Endodermal cell (in vitro differentiated cells): ENCODE results near the gene LNX1. TPM values are rescaled to one million over a fixed set of nuclear protein-coding genes. Genes with fewer than 3 reads are reported as not detected.

Source experiments
- DNase-seq: peaks from one replicate; pipeline ENCODE4 v3.0.0-alpha.2; 2017
- H3K27ac ChIP-seq: 2 replicates; pipeline ENCODE4 v1.5.1; 2013; ENCODE audit warnings: mild to moderate bottlenecking, low read depth, low read length, moderate library complexity
- H3K27me3 ChIP-seq: 2 replicates; pipeline ENCODE4 v1.6.1; 2013; ENCODE audit warnings: mild to moderate bottlenecking, low read length, moderate library complexity; ENCODE audit not compliant: insufficient read depth, control insufficient read depth, poor library complexity, severe bottlenecking
- H3K36me3 ChIP-seq: 2 replicates; pipeline ENCODE4 v1.7.0; 2013; ENCODE audit warnings: mild to moderate bottlenecking, low read length, moderate library complexity; ENCODE audit not compliant: control insufficient read depth, insufficient read depth
- H3K4me1 ChIP-seq: one replicate; pipeline ENCODE4 v1.7.0; 2013; ENCODE audit warnings: low read length; ENCODE audit not compliant: control insufficient read depth, insufficient read depth
- H3K4me3 ChIP-seq: 2 replicates; pipeline ENCODE4 v1.5.1; 2013; ENCODE audit warnings: mild to moderate bottlenecking, low read length, moderate library complexity
- H3K9ac ChIP-seq: 2 replicates; pipeline ENCODE4 v1.6.1; 2013; ENCODE audit warnings: mild to moderate bottlenecking, low read length, moderate library complexity; ENCODE audit not compliant: poor library complexity, severe bottlenecking; ENCODE audit errors: extremely low read depth
- H3K9me3 ChIP-seq: 2 replicates; pipeline ENCODE4 v1.6.1; 2013; ENCODE audit warnings: mild to moderate bottlenecking, low read length, moderate library complexity; ENCODE audit not compliant: control insufficient read depth
- H3K27ac Mint-ChIP-seq: 2 replicates; pipeline ENCODE4 v1.8.0; 2020; ENCODE audit warnings: mixed read lengths
- H3K27me3 Mint-ChIP-seq: 2 replicates; pipeline ENCODE4 v1.8.0; 2021; ENCODE audit warnings: mild to moderate bottlenecking, mixed read lengths; ENCODE audit not compliant: insufficient read depth
- H3K36me3 Mint-ChIP-seq: 2 replicates; pipeline ENCODE4 v1.8.0; 2020; ENCODE audit warnings: low read depth, mixed read lengths
- H3K4me1 Mint-ChIP-seq: 2 replicates; pipeline ENCODE4 v1.8.0; 2020; ENCODE audit warnings: mixed read lengths
- H3K4me3 Mint-ChIP-seq: 2 replicates; pipeline ENCODE4 v1.8.0; 2020; ENCODE audit warnings: mild to moderate bottlenecking, moderate library complexity, mixed read lengths
- H3K9me3 Mint-ChIP-seq: 2 replicates; pipeline ENCODE4 v1.8.0; 2020; ENCODE audit warnings: mild to moderate bottlenecking, mixed read lengths
- WGBS, 2 experiments: methylation state at CpG; one replicate each; pipeline versions ENCODE4 v1.1.5 to v1.1.7; 2013; ENCODE audit warnings: missing lambda C conversion rate in 2 of 2, mixed read lengths in 1 of 2; ENCODE audit not compliant: insufficient coverage in 1 of 2, insufficient read length in 1 of 2; 5-methylcytosine and 5-hydroxymethylcytosine counted together
- total RNA-seq, 2 donors: library from RNA; stranded (reverse); fragmentation: NEBNext Ultra II Directional in 1 of 2; extraction: Animal tissue kit (Norgen Biotek cat#: 25700) in 1 of 2; gene quantifications; 2 replicates in 1 of 2; 3 replicates in 1 of 2; pipeline ENCODE4 v1.2.1, GENCODE V29; 2021
- TF ChIP-seq, protein P1 (sequence below): fragments of 200-600 bp; sonication (generic); conservative IDR thresholded peaks from 2 replicates; pipeline ENCODE4 v1.5.0; 2021; ENCODE audit warnings: antibody characterized with exemption, mild to moderate bottlenecking

The LNX1 gene
- total RNA-seq, 2 donors from 2014 or later = 4.4 to 5.4 TPM

DNA sequence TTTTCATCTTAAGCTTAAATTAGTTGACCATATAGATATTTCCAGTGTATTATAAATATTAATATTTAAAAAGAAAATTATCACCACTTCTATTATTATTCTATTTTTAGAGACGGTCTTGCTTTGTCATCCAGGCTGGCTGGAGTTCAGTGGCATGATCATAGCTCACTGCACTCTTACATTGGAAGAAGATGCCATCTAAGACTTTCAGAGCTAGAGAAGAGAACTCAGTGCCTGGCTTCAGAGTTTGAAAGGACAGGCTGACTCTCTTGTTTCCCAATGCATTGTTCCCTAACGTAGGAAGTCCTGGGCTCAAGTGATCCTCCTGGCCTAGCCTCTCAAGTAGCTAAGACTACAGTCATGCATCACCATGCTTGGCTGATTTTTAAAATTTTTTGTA is 137.9 kb downstream of the LNX1 start:
- TF ChIP-seq, protein P1, sequence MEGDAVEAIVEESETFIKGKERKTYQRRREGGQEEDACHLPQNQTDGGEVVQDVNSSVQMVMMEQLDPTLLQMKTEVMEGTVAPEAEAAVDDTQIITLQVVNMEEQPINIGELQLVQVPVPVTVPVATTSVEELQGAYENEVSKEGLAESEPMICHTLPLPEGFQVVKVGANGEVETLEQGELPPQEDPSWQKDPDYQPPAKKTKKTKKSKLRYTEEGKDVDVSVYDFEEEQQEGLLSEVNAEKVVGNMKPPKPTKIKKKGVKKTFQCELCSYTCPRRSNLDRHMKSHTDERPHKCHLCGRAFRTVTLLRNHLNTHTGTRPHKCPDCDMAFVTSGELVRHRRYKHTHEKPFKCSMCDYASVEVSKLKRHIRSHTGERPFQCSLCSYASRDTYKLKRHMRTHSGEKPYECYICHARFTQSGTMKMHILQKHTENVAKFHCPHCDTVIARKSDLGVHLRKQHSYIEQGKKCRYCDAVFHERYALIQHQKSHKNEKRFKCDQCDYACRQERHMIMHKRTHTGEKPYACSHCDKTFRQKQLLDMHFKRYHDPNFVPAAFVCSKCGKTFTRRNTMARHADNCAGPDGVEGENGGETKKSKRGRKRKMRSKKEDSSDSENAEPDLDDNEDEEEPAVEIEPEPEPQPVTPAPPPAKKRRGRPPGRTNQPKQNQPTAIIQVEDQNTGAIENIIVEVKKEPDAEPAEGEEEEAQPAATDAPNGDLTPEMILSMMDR = no peak
- 91% methylated on average over 1 to 2 of the region's 2 CpGs for WGBS, 2 experiments
- Mint-ChIP-seq H3K4me1 (no peaks in the 10 kb centered on the region), H3K36me3 (peaks cover 50% of the 10 kb centered on the region), H3K9me3 (no peaks in the 10 kb centered on the region), H3K27me3 (no peaks in the 10 kb centered on the region), H3K27ac (no peak overlapping the region), H3K4me3 (no peak overlapping the region)
- H3K9ac ChIP-seq = no peak overlapping the region
- no peak overlapping the region for H3K27ac ChIP-seq
- no peak for DNase-seq
- no peaks in the 10 kb centered on the region for H3K27me3 ChIP-seq
- H3K4me1 ChIP-seq = no peaks in the 10 kb centered on the region
- H3K9me3 ChIP-seq = no peaks in the 10 kb centered on the region
- H3K36me3 ChIP-seq = peaks cover 61% of the 10 kb centered on the region
- no peak overlapping the region for H3K4me3 ChIP-seq

GRCh38 chr4:53450773-53451172 is 140.5 kb downstream of the LNX1 start:
- Histone ChIP-seq H3K4me1 (no peaks in the 10 kb centered on the region), H3K4me3 (no peak overlapping the region), H3K36me3 (peaks cover 62% of the 10 kb centered on the region), H3K27ac (no peak overlapping the region), H3K27me3 (no peaks in the 10 kb centered on the region), H3K9me3 (no peaks in the 10 kb centered on the region), H3K9ac (no peak overlapping the region)
- Mint-ChIP-seq H3K4me3 (no peak overlapping the region), H3K36me3 (peaks cover 56% of the 10 kb centered on the region), H3K27me3 (no peaks in the 10 kb centered on the region), H3K27ac (peak overlapping the region; percentile 21), H3K9me3 (no peaks in the 10 kb centered on the region), H3K4me1 (no peaks in the 10 kb centered on the region)
- peak; percentile 48 for DNase-seq
- 92 to 98% methylated on average over 2 to 3 of the region's 3 CpGs for WGBS, 2 experiments
- TF ChIP-seq, protein P1 = no peak

DNA sequence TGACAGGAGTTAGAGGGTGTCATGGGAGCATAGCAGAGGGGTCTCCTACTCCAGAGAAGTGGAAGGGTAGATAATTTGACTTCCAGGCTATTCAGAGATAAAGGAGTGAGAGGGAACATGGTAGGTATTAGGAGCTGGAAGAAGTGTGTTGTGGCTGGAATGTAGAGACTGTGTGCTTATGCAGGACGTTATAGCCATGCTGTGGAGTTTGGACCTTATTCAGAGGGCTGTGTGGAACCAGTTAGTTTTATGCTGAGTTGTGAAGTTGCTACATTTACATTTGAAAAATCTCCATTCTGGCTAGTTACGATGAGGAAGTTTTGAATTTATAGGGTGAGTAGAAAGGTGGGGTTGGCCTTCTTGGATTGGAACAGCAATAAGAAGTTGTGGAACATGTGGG is 146.3 kb downstream of the LNX1 start:
- no peaks in the 10 kb centered on the region for H3K9me3 Mint-ChIP-seq
- H3K27ac Mint-ChIP-seq = peak overlapping the region; percentile 9
- H3K4me1 ChIP-seq = no peaks in the 10 kb centered on the region
- H3K4me3 Mint-ChIP-seq = no peak overlapping the region
- no peak overlapping the region for H3K9ac ChIP-seq
- no peak overlapping the region for H3K27ac ChIP-seq
- H3K27me3 Mint-ChIP-seq = no peaks in the 10 kb centered on the region
- H3K27me3 ChIP-seq = no peaks in the 10 kb centered on the region
- peaks cover 45% of the 10 kb centered on the region for H3K36me3 Mint-ChIP-seq
- TF ChIP-seq, protein P1 = no peak
- H3K4me3 ChIP-seq = no peak overlapping the region
- no peaks in the 10 kb centered on the region for H3K9me3 ChIP-seq
- H3K4me1 Mint-ChIP-seq = peaks cover 9% of the 10 kb centered on the region
- 87 to 90% methylated on average over 2 of the region's 2 CpGs for WGBS, 2 experiments
- DNase-seq = no peak
- H3K36me3 ChIP-seq = peaks cover 68% of the 10 kb centered on the region
